Gastrocnemius medialis (tissue), 4 donors: Measurements from ENCODE around the gene EBP.

Experiments
- POLR2A ChIP-seq, 2 donors: fragments of 450-650 bp; IDR thresholded peaks; one replicate each; pipeline ENCODE4 v1.6.1; 2017; ENCODE audit warnings: antibody characterized with exemption in 2 of 2, mild to moderate bottlenecking in 2 of 2, moderate library complexity in 2 of 2
- TF ChIP-seq, protein P1 (sequence below), 5 experiments: fragments of 450-650 bp in 3 of 5; fragments of 200-600 bp in 2 of 5; sonication (generic) in 2 of 5; IDR thresholded peaks in 4 of 5; conservative IDR thresholded peaks in 1 of 5; 1 replicate in 4 of 5; 2 replicates in 1 of 5; pipeline ENCODE4 v1.5.1; 2016 to 2019; ENCODE audit warnings: antibody characterized with exemption in 5 of 5, mild to moderate bottlenecking in 3 of 5, moderate library complexity in 3 of 5

- TF ChIP-seq, protein P1, sequence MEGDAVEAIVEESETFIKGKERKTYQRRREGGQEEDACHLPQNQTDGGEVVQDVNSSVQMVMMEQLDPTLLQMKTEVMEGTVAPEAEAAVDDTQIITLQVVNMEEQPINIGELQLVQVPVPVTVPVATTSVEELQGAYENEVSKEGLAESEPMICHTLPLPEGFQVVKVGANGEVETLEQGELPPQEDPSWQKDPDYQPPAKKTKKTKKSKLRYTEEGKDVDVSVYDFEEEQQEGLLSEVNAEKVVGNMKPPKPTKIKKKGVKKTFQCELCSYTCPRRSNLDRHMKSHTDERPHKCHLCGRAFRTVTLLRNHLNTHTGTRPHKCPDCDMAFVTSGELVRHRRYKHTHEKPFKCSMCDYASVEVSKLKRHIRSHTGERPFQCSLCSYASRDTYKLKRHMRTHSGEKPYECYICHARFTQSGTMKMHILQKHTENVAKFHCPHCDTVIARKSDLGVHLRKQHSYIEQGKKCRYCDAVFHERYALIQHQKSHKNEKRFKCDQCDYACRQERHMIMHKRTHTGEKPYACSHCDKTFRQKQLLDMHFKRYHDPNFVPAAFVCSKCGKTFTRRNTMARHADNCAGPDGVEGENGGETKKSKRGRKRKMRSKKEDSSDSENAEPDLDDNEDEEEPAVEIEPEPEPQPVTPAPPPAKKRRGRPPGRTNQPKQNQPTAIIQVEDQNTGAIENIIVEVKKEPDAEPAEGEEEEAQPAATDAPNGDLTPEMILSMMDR (IDR thresholded peaks at IDR 0.05 in 4 of 5, conservative IDR thresholded peaks at IDR 0.05 in 1 of 5), result no peak
- TF ChIP-seq POLR2A (IDR thresholded peaks at IDR 0.05), result no peak
Measured at GRCh38 chrX:48491809-48492208, 29.8 kb upstream of the EBP start.
